Fibroblast of upper back skin (primary cell): Measurements from ENCODE around the gene C6orf15.
"Not testable (repeated sequence)": the region's sequence is repeated elsewhere in the genome, so short reads cannot be mapped to it uniquely, and the experiment has no call there.

Source experiments
- DNase-seq: peaks from one replicate; pipeline ENCODE4 v3.0.0-alpha.2; 2013

Gene C6orf15

DNA sequence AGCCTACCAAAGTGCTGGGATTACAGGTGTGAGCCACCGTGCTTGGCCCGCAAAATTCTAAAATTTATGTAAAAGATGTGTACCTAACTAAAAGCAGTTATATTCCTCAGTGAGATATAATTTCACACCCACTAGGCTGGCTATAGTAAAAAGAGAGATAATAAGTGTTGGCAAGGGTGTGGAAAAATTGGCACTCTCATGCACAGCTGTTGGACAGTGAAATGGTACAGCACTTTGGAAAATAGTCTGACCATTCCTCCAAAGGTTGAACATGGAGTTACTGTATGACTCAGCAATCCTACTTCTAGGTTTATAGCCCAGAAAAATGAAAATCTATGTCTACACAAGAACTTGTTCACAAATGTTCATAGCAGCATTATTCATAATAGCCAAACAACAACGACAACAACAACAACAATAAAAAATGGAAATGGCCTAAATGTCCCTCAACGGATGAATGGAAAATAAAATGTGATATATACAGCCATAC is 13.9 kb downstream of the C6orf15 start:
- DNase-seq, result no peak

DNA sequence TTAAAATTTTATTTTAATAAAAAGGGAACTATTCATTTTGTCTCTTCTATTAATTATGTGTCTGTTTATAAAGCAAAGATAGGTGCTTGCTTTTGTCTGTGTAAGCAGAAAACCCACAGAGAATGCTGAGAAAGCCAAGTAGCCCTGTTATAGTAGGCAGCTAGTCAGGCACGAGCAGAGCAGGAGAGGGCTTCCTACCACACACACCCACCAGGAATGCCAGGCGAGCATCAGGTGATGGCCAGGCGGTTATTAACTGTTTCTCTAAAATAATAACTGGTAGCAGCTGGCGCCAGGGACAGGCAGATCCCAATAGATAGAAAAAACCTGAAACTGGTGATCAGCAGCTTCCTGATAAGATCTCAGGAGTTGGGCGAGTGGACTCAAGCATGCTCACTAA is 15.7 kb downstream of the C6orf15 start:
- DNase-seq, result no peak

DNA sequence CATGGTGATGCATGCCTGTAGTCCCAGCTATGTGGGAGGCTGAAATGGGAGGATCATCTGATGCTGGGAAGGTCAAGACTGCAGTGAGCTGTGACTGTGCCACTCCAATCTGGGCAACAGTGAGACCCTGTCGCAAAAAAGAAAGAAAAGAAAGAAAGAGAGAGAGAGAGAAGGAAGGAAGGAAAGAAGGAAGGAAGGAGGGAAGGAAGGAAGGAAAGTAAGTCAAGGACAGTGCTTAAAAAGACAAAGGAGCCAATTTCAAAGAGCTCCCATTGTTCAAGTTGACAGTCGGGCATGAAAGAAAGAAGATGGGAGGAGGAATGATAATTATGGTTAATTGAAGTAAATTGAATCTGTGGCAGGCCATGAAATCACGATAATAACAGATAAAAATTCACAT is 16.2 kb downstream of the C6orf15 start:
- DNase-seq, result no peak

DNA sequence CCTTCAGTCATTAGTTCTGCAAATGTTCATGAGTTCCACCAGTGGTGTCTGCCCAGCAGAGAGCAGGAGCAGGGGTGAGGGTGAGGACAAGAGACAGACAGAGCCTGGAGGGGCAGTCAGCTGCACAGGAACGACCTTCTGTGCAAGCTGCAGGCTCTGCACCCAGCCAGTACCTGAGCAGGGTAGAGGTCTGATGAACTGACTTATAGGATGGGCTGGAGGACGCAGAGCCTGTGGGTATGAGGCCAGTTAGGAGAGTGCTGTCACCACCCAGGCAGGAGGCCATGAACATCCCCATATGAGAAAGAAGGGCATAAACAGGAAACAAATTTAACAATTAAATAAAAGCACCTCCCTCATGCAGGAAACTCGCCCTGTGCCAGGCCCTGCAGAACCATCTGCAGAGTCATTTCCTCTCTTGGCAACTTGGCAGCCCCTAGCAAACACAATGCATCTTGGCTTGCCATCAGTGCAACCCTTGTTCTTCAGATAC is 17.9 kb downstream of the C6orf15 start:
- DNase-seq, result no peak

DNA sequence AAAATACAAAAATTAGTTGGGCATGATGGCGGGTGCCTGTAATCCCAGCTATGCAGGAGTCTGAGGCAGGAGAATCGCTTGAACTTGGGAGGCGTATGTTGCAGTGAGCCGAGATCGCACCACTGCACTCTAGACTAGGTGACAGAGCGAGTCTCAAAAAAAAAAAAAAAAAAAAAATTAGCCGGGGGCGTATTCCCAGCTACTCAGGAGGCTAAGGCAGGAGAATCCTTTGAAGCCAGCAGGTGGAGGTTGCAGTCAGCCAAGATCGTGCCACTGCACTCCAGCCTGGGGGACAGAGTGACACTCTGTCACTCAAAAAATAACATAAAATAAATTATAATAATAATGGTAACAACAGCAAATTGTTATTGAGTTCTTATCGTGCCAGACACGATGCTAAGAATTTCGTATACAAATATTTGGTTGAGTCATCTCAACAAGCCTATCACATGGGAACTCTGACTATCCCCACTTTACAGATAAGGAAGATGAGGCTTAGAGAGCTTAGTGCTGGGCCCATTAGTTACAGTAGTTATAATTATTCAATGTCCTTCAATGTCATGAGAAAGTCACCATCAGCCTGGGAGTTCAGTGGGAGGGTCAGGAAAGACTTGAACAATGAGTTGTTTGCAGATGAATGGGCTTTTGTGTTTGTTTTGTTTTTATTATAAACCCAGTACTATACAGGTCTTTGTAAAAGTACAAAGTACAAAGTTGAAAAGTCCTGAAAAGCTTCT is 19.4 kb downstream of the C6orf15 start:
- DNase-seq, result no peak

GRCh38 chr6:31092238-31092637 is 20.1 kb downstream of the C6orf15 start:
- no peak for DNase-seq

GRCh38 chr6:31091680-31092079 is 20.7 kb downstream of the C6orf15 start:
- no peak for DNase-seq

- no peak for DNase-seq
Observed at GRCh38 chr6:31090973-31091364, 21.4 kb downstream of the C6orf15 start.

DNA sequence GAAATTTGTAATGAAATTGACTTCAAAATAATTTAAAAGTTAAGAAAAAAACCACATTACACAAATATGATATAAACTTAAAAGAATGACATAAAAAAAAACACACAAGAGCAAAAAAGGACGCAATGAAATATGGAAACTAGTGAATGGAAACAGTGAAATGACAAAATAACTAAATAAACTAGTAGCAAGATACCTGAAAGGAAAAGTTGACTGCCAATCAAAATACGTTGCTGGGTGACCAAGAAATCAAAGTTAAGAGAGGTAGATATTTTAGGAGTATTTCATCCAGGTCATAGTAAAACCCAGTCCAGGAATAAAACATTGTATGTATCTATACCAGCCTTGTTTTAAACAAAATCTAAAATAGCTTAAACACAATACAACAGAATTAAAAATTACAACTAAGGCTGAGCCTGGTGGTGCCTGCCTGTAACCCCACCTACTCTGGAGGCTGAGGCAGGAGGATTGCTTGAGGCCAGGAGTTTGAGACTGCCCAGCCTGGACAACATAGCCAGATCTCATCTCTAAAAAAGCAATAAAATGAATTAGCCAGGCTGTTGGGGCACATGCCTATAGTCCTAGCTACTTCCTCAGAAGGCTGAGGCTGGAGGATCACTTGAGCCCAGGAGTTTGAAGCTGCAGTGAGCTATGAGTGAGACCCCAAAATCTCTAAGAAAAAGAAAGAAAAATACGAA is 22.0 kb downstream of the C6orf15 start:
- no peak for DNase-seq

DNA sequence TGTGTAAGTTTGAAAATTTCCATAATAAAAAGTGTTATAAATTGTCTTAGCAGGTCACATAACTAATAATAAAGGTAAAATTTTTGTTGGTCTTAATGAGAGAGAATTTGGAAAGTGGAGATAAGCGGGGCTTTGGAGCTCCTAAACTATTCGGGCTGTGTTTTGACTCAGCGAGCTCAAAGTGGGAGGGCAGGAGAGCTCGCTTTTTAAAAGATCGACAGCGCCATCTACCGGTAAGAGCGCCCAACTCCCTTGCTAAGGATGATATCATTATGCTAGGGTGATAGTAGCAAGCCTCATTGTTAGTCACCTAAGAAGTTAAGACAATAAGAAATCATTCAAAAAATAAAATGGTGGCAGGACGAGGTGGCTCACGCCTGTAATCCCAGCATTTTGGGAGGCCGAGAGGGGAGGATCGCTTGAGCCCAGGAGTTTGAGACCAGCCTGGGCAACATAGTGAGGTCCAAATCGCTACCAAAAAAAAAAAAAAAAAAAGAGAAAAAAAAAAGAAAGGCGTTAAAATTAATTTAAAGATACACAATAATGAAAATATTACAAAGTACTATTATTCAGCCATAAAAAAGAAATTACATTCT is 24.8 kb downstream of the C6orf15 start:
- peak; percentile 89 for DNase-seq

GRCh38 chr6:31086788-31087440 is 25.5 kb downstream of the C6orf15 start:
- DNase-seq, result peak; percentile 84

DNA sequence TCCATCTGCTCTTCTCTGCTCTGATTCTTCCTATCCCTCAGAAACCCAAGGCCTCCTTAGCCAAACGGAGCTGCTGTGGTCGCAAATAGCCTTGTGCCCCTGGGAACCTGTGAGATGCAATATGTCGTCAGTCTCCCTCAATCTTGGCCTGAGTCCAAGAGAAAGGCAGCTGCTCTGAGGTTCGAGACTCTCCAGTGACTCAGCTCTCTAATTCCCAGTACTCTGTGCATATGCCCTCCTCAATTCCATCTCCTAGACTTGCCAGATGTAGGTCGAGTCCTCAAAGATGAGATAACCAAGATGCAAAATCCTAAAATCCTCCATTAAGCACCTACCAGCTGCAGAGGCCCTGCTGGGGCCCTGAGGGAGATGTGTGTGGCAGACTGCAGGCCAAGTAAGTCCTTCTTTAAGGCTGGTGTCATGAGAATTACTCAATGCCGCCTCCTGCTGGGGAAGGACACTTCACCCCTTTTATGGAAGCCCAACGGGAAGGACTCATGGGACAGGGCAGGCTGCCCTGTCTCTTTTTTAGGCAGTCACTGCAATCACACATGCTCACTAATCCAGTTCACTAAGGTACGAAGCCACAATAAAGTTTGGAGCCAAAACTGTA is 28.5 kb downstream of the C6orf15 start:
- DNase-seq, result peak; percentile 89

- no peak for DNase-seq
Observed at GRCh38 chr6:31081872-31082271, 30.5 kb downstream of the C6orf15 start.

DNA sequence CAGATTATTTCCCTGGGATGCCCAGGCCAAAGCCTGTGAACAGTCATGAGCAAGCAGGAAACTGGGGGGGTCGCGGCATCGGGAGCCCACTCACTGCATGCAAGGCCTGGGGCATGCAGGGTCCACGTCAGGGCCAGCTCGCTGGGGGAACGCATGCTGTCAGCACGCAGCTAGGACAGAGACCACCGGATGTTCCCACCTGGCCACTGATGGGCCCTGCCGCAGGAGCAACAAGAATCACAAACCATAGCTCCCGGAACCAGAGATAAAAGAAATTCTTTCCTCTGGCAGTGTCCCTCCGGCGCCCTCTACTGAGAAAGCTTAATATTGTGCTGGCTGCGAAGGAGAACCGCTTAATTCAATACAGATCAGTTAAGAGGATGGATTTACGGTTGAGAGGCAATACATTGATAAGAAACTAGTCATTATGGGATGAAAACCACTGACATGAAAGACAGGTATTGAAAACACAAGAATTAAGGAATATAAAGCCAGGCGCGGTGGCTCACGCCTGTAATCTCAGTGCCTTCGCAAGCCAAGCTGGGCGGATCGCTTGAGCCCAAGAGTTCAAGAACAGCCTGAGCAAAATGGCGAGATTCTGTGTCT is 32.6 kb downstream of the C6orf15 start:
- DNase-seq, result peak; percentile 72

DNA sequence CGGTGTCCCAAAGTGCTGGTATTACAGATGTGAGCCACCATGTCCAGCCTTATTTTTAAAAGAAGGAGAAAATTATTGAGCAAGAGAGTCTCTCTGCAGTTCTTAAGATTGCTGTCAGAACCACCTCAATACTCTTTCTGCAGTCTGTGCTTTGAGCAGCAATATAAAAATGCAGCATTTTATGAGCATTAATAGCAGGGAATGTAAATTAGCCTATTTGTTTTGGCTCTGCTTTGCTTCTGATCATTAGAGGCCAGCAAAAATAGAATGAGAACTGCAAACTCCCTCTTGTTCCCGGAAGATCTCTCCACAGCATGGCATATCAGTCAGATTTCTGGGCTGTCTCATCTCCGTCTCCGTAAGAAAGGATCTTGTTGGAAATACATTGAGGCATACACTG is 35.8 kb downstream of the C6orf15 start:
- no peak for DNase-seq

DNA sequence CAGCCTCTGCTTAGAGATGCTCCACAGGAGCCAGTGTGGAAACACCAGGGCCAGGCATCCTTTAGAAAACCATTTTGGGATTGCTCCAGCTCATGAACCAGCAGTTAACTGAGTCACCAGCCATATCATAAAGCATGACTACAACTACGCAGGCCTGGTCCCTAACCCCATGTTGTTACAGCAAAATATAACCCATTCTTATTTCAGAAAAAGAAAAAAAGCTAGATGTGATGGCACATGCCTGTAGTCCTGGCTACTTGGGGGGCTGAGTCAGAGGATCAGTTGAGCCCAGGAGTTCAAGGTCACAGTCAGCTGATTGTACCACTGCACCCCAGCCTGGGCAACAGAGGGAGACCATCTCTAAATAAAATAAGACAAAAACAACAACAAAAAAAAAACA is 36.8 kb downstream of the C6orf15 start:
- DNase-seq, result peak; percentile 70

DNA sequence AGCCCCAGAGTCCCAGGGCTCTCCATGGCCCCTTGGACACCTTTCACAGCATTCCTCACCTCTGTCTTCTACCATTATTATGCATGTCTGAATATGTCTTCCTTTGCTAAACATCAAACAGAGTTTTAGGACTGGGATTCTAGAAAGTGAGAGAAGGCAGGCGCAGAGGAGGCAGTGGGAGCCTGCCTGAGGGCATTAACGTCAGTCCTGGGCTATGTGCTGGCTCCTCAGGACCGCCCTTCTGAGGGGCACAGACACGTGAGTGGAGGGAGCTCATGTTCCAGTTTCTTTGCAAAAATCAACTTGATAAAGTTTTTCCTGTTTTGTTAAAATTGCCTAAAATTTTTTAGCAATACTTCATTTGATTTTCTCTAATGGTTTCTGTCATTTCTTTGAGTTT is 38.0 kb downstream of the C6orf15 start:
- no peak for DNase-seq

DNA sequence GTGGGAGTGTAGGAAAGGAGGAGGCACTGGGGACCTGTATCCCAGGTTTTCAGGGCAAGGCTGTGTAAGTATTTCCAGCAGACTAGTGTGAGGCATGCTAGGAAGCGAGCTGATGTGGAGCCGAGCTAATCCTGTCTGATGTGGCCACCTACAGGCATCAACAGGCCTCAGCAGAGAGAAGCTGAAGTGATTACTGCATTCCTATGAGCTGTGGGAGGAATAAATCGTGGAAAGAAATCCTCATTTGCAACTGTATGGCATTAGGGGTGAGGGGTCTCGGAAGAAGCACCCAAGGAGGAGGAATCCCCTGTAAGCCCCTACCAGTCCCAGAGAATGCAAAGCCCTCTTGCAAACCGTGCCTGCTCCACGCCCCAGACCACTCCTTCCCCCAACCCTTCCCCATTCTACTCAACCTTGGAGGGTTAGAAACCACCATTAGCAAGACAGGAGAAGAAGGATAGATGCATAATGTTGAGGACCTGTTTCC is 41.6 kb downstream of the C6orf15 start:
- DNase-seq, result peak; percentile 81

DNA sequence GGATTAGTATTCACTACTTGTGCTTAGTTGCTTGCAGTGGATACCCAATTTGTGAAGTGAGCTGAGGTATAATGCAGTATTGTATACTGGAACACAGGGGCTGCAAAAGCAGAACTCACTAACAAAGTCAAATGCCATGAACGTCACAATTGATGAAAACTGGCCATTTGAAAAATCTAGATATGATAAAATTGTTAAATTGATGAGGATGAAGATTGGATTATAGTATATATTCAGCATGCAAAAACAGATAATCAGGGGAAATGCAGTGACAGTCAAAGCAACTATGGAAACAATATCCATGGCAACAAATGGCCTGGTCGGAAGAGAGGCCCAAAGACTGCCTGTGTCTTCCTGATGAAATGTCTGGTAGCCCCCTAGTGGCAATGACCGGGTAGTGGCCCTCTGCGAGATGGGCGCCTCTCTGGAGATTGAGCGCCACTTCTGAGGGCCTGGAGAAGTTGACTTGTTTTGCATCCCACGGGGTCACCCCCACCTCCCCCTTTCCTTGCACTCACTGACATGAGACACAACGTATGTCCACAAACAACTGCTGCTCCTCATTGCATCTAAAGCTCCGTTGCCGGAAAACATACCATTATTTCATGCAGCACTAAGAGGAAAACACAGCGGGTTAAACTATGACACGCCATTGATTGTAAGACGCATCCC is 43.6 kb downstream of the C6orf15 start:
- DNase-seq, result peak; percentile 79

- not testable (repeated sequence) for DNase-seq
Observed at GRCh38 chr6:31067891-31068668, 44.3 kb downstream of the C6orf15 start.

DNA sequence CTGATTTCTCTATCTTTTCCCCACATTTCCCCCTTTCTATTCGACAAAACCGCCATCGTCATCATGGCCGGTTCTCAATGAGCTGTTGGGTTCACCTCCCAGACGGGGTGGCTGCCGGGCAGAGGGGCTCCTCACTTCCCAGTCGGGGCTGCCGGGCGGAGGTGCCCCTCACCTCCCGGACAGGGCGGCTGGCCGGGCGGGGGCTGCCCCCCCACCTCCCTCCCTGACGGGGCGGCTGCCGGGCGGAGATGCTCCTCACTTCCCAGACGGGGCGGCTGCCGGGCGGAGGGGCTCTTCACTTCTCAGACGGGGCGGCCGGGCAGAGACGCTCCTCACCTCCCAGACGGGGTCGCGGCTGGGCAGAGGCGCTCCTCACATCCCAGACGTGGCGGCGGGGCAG is 45.3 kb downstream of the C6orf15 start:
- not testable (repeated sequence) for DNase-seq
